Activated naive CD4-positive, alpha-beta T cell treated with anti-CD3 and anti-CD28 coated beads, Interleukin-2, amount 10 ng/mL, durations not matched to agents 7 days and 5 days (primary cell): ENCODE measurements around the gene IYD.

Experiments used
- CTCF ChIA-PET: fragments of 350-600 bp; sonication (Branson Sonifier 250); formaldehyde crosslinking; loops from one replicate; lab custom pipeline; 2021; ENCODE audit warnings: antibody characterized with exemption; lab: Charles Lee
- DNase-seq: peaks from one replicate; pipeline ENCODE4 v3.0.0-alpha.2; 2020
- H3K27ac Mint-ChIP-seq: one replicate; pipeline ENCODE4 v1.8.0; 2021; ENCODE audit warnings: mild to moderate bottlenecking, moderate library complexity, mixed read lengths
- H3K27me3 Mint-ChIP-seq: one replicate; pipeline ENCODE4 v1.8.0; 2021; ENCODE audit warnings: mild to moderate bottlenecking, mixed read lengths
- H3K36me3 Mint-ChIP-seq: one replicate; pipeline ENCODE4 v1.8.0; 2021; ENCODE audit warnings: mixed read lengths
- H3K4me1 Mint-ChIP-seq: one replicate; pipeline ENCODE4 v1.8.0; 2021; ENCODE audit warnings: mixed read lengths
- H3K4me3 Mint-ChIP-seq: one replicate; pipeline ENCODE4 v1.8.0; 2021; ENCODE audit warnings: mild to moderate bottlenecking, moderate library complexity, mixed read lengths
- H3K9me3 Mint-ChIP-seq: one replicate; pipeline ENCODE4 v1.8.0; 2021; ENCODE audit warnings: mixed read lengths

Gene IYD

GRCh38 chr6:150336299-150336698 is 32.5 kb upstream of the IYD start:
- CTCF ChIA-PET, result interaction anchor here (0.9 to 1.5 kb wide), 3 partner anchors 256 to 266 kb away, joined by 3 to 4 read pairs (median 3); no protein-coding TSS in a partner anchor
- H3K4me3 Mint-ChIP-seq, result no peak overlapping the region
- DNase-seq, result no peak
- no peaks in the 10 kb centered on the region for H3K9me3 Mint-ChIP-seq
- no peak overlapping the region for H3K27ac Mint-ChIP-seq
- H3K27me3 Mint-ChIP-seq, result peaks cover 9% of the 10 kb centered on the region
- no peaks in the 10 kb centered on the region for H3K4me1 Mint-ChIP-seq
- no peaks in the 10 kb centered on the region for H3K36me3 Mint-ChIP-seq

DNA sequence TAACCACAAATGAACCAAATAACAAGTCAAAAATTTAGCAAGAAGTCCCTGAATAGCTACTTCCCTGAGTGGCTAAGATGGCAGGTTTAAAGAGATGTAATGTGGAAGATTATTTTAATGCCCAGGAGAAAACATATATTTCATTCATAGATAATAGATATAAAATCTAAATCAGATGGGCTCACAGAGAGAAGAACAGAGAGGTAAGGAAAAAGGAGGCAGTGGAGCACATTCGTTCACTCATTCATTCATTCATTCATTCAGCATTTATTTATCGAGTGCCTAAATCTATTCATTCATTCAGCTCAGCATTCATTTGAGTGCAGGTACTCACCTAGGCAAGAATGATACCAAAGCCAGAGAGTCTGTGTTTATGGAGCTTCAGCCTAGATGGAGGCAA is 32.1 kb upstream of the IYD start:
- DNase-seq, result no peak
- H3K36me3 Mint-ChIP-seq, result no peaks in the 10 kb centered on the region
- no peak overlapping the region for H3K27ac Mint-ChIP-seq
- no peaks in the 10 kb centered on the region for H3K4me1 Mint-ChIP-seq
- CTCF ChIA-PET, result interaction anchor here (0.9 to 1.5 kb wide), 3 partner anchors 256 to 266 kb away, joined by 3 to 4 read pairs (median 3); no protein-coding TSS in a partner anchor
- H3K4me3 Mint-ChIP-seq, result no peak overlapping the region
- peaks cover 14% of the 10 kb centered on the region for H3K27me3 Mint-ChIP-seq
- H3K9me3 Mint-ChIP-seq, result no peaks in the 10 kb centered on the region

- peaks cover 29% of the 10 kb centered on the region for H3K27me3 Mint-ChIP-seq
- H3K4me3 Mint-ChIP-seq, result no peak overlapping the region
- no peaks in the 10 kb centered on the region for H3K4me1 Mint-ChIP-seq
- no peak overlapping the region for H3K27ac Mint-ChIP-seq
- CTCF ChIA-PET, result interaction anchor here (0.7 to 1.1 kb wide), 2 partner anchors 50 to 262 kb away, joined by 3 to 4 read pairs; no protein-coding TSS in a partner anchor
- no peaks in the 10 kb centered on the region for H3K36me3 Mint-ChIP-seq
- DNase-seq, result no peak
- H3K9me3 Mint-ChIP-seq, result no peaks in the 10 kb centered on the region
Observed at GRCh38 chr6:150342126-150342525, 26.7 kb upstream of the IYD start.

GRCh38 chr6:150343434-150343833 is 25.4 kb upstream of the IYD start:
- Mint-ChIP-seq H3K27me3 (peaks cover 29% of the 10 kb centered on the region), H3K27ac (no peak overlapping the region), H3K9me3 (no peaks in the 10 kb centered on the region), H3K4me3 (no peak overlapping the region), H3K4me1 (no peaks in the 10 kb centered on the region), H3K36me3 (no peaks in the 10 kb centered on the region)
- CTCF ChIA-PET, result interaction anchor here (2.0 kb wide), 1 partner anchor 52 kb away, joined by 4 read pairs; no protein-coding TSS in a partner anchor
- DNase-seq, result no peak

DNA sequence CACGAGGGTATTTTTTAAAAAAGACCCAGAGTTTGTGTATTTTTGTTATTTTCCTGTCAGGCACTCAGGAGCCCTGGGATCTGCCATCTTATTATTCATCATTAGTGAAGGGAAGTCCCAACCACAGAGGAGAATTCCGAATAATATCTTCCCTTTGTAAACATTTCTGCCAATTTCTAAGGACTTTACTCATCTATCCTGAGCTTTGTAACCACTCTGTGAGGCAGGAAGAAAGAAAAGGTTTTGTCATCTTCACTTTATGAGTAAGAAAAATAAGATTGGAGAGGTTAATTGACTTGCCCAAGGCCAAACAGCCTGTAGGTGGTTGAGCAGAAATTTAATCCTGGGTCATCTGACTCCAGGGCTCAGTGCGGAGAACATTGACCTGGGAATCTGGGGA is 23.0 kb upstream of the IYD start:
- H3K4me1 Mint-ChIP-seq, result no peaks in the 10 kb centered on the region
- H3K27ac Mint-ChIP-seq, result no peak overlapping the region
- no peak for DNase-seq
- H3K36me3 Mint-ChIP-seq, result no peaks in the 10 kb centered on the region
- no peaks in the 10 kb centered on the region for H3K9me3 Mint-ChIP-seq
- no peak overlapping the region for H3K4me3 Mint-ChIP-seq
- peaks cover 21% of the 10 kb centered on the region for H3K27me3 Mint-ChIP-seq
- CTCF ChIA-PET, result no interaction called here

GRCh38 chr6:150346346-150346745 is 22.5 kb upstream of the IYD start:
- no peak for DNase-seq
- Mint-ChIP-seq H3K4me3 (no peak overlapping the region), H3K27ac (no peak overlapping the region), H3K9me3 (no peaks in the 10 kb centered on the region), H3K4me1 (no peaks in the 10 kb centered on the region), H3K36me3 (no peaks in the 10 kb centered on the region), H3K27me3 (peaks cover 19% of the 10 kb centered on the region)
- CTCF ChIA-PET, result interaction anchor here (1.2 kb wide), 1 partner anchor 266 kb away, joined by 3 read pairs; no protein-coding TSS in a partner anchor

- H3K9me3 Mint-ChIP-seq, result no peaks in the 10 kb centered on the region
- no peak overlapping the region for H3K27ac Mint-ChIP-seq
- CTCF ChIA-PET, result no interaction called here
- no peaks in the 10 kb centered on the region for H3K4me1 Mint-ChIP-seq
- no peaks in the 10 kb centered on the region for H3K36me3 Mint-ChIP-seq
- no peak for DNase-seq
- H3K27me3 Mint-ChIP-seq, result peaks cover 19% of the 10 kb centered on the region
- H3K4me3 Mint-ChIP-seq, result no peak overlapping the region
Observed at GRCh38 chr6:150347845-150348244, 21.0 kb upstream of the IYD start.

- Mint-ChIP-seq H3K27me3 (peaks cover 14% of the 10 kb centered on the region), H3K27ac (no peak overlapping the region), H3K4me1 (no peaks in the 10 kb centered on the region), H3K36me3 (no peaks in the 10 kb centered on the region), H3K4me3 (no peak overlapping the region), H3K9me3 (no peaks in the 10 kb centered on the region)
- DNase-seq, result no peak
- CTCF ChIA-PET, result no interaction called here
Observed at GRCh38 chr6:150349546-150349945, 19.3 kb upstream of the IYD start.

DNA sequence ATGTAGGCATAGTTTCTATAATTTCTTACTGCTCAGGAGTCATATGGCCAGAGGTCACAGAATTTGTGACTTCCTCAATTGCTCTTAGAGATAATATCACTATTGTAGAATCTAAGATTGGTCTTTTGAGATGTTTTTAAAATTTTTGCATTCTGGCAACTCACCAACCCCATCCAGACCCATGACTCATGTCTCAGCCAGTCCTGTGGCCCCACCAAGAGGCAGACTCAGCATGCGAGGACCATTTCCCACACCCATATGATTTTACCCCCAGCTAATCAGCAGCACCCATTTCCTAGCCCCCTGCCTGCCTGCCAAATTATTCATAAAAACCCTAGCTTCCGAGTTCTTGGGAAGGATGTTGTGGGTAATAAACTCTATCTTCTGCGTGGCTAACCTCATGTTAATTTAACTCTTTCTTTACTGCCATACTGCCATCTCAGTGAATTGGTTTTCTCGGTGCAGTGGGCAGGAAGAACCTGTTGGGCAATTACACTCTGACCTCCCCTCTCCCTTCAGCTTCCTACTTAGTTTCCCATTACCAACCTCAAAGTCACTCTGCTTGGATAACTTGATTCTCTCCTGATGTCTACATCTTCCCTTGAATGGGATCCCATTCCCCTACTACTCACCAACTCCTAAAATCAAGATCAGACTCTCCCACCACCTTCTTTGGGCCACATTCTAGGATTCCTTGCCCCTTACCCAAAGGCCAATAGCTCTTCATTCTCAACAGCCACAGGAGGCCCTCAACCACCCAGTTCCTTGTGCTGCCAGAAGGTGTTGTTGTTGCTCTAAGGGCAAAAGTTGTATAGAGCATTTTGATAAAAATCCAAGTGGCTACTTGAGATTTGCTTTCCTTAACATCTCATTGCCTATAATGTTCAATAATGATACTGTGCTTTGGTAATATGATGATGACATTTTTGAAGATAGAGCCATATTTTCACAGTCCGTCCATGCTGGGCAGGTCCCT is 16.2 kb upstream of the IYD start:
- DNase-seq, result no peak
- Mint-ChIP-seq H3K27me3 (peaks cover 17% of the 10 kb centered on the region), H3K4me1 (no peaks in the 10 kb centered on the region), H3K36me3 (no peaks in the 10 kb centered on the region), H3K9me3 (no peaks in the 10 kb centered on the region), H3K27ac (no peak overlapping the region), H3K4me3 (no peak overlapping the region)
- CTCF ChIA-PET, result interaction anchor here (0.9 kb wide), 1 partner anchor 465 kb away, joined by 3 read pairs; no protein-coding TSS in a partner anchor

DNA sequence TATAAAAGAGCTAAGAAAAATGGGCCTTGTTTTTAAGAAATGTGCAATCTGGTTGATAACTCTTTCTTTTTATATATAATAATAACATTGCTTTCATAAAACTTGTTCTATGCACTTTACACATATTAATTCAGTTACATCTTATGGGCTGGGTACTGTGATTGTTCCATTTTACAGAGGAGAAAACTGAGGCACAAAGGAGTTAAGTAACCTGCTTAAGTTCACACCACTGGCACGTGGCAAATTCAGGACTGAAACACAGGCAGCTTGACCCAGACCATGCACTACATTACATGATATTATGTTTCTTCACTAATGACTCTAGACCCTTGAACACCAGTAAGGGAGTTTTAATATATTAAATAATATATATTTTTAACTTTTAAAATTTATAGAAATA is 15.4 kb upstream of the IYD start:
- no peak for DNase-seq
- Mint-ChIP-seq H3K9me3 (no peaks in the 10 kb centered on the region), H3K4me1 (no peaks in the 10 kb centered on the region), H3K4me3 (no peak overlapping the region), H3K27ac (no peak overlapping the region), H3K27me3 (peaks cover 18% of the 10 kb centered on the region), H3K36me3 (no peaks in the 10 kb centered on the region)
- CTCF ChIA-PET, result no interaction called here

DNA sequence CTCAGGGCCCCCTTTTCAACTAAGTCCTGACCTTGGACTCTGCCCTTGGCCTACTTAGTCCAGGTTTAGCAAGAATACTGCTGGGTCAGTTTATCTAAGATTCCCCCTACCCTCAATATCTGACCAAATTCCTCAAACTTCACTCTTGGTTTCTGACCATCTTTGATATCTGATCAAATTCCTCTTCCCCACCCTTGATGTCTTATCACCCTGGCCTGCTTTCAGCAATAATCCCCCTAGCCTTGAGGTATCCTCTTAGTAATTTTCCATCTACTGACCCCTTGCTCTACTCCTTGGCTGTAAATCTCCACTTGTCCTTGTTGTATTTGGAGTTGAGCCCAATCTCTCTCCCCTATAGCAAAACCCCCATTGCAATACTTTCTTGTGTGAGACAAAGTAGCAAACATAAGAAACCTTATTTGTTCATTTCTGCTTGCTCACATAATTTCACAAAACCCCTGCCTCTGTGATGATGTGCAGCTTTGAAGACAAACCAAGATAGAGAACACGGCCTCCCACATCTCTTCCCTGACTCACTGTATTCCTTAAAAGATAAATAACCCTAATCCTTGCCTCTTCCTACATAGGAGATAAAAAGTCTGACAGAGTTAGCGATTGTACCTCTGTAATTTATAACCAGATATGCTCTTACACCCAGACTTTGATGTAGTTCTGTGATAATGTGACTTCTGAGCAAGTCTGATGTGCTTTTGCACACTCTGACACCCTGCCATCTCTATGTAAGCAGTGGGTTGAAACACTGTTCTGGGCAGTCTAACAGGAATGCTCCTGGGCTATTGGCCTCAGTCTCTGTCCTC is 13.8 kb upstream of the IYD start:
- no peaks in the 10 kb centered on the region for H3K9me3 Mint-ChIP-seq
- CTCF ChIA-PET, result no interaction called here
- H3K27ac Mint-ChIP-seq, result no peak overlapping the region
- no peaks in the 10 kb centered on the region for H3K36me3 Mint-ChIP-seq
- no peaks in the 10 kb centered on the region for H3K4me1 Mint-ChIP-seq
- peaks cover 18% of the 10 kb centered on the region for H3K27me3 Mint-ChIP-seq
- DNase-seq, result no peak
- H3K4me3 Mint-ChIP-seq, result no peak overlapping the region

DNA sequence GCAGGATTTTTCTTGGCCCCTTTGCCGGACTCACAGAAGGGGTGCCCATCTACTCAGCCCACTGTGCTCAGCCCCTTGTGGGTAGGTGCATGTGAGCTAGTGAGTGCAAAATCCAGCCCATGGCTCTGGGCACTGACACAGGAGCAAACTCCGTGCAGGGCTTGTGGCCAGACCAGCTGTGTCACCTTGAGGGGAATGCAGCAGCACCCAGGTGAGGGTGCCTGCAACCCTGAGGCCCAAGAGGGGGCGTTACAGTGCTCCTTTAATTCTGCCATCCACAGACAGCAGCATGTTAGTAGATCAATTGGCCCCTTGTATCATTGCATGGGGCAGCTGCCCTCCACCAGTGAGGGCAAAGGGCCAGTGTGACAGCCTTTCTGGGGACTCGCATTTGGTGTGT is 12.9 kb upstream of the IYD start:
- Mint-ChIP-seq H3K36me3 (no peaks in the 10 kb centered on the region), H3K4me3 (no peak overlapping the region), H3K4me1 (no peaks in the 10 kb centered on the region), H3K27ac (no peak overlapping the region), H3K9me3 (no peaks in the 10 kb centered on the region), H3K27me3 (peaks cover 18% of the 10 kb centered on the region)
- no peak for DNase-seq
- CTCF ChIA-PET, result no interaction called here

DNA sequence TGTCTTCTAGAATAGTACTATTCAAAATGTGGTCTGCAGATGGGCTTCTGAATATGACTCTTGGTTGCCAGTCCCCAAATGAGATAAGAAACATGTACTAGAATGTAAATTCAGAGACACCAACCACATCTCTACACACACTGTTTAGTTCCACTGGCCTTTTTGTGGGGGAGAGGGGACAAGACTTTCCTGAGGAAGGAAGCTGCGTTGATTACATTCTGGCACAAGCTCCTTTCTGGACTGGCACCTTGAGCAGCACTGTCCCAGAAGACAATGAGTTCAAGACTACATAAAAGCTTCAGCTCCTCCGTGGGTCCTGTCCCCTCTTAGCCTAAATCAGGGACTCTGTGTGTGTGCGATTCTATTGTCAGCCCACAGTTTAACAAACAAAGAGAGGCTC is 6.9 kb upstream of the IYD start:
- CTCF ChIA-PET, result interaction anchor here (0.7 kb wide), 1 partner anchor 171 kb away, joined by 3 read pairs; no protein-coding TSS in a partner anchor
- H3K27ac Mint-ChIP-seq, result no peak overlapping the region

DNA sequence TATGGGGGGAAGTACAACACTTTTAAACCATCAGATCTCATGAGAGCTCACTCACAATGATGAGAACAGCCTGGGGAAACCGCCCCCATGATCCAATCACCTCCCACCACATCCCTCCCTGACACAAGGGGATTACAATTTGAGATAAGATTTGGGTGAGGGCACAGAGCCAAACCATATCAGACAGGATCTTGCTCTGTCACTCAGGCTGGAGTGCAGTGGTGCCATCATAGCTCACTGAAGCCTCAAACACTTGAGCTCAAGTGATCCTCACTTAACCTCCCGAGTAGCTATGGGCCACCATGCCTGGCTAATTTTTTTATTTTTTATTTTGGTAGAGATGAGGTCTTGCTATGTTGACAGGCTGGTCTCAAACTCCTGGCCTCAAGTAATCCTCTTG is 5.1 kb upstream of the IYD start:
- no peak overlapping the region for H3K4me3 Mint-ChIP-seq
- CTCF ChIA-PET, result no interaction called here
- no peak for DNase-seq
- H3K36me3 Mint-ChIP-seq, result no peaks in the 10 kb centered on the region
- no peak overlapping the region for H3K27ac Mint-ChIP-seq
- no peaks in the 10 kb centered on the region for H3K4me1 Mint-ChIP-seq
- H3K9me3 Mint-ChIP-seq, result no peaks in the 10 kb centered on the region
- no peaks in the 10 kb centered on the region for H3K27me3 Mint-ChIP-seq

More for the DNA sequence above, 6.9 kb upstream of the IYD start:
- H3K27me3 Mint-ChIP-seq, result peaks cover 8% of the 10 kb centered on the region
- H3K36me3 Mint-ChIP-seq, result no peaks in the 10 kb centered on the region
- no peaks in the 10 kb centered on the region for H3K4me1 Mint-ChIP-seq
- H3K9me3 Mint-ChIP-seq, result no peaks in the 10 kb centered on the region
- DNase-seq, result no peak
- no peak overlapping the region for H3K4me3 Mint-ChIP-seq
